HG03558 (cell line): ENCODE results near the gene GSTCD.
"Not testable (repeated sequence)": the region's sequence is repeated elsewhere in the genome, so short reads cannot be mapped to it uniquely, and the experiment has no call there.

ENCODE experiments used
- ATAC-seq: cut with Tn5 transposase; IDR thresholded peaks from one replicate; pipeline ENCODE4 v1.9.1; 2021; ENCODE audit warnings: moderate number of reproducible peaks; ENCODE audit not compliant: unreplicated experiment; ENCODE audit errors: extremely low read depth

GSTCD gene

GRCh38 chr4:105708181-105709080 lies at the start of gene GSTCD, which contains the start of gene INTS12:
Gene GSTCD (plus strand): TSS chr4:105708784. CDS start chr4:105717614, 8,830 bp downstream.
Gene INTS12 (minus strand): TSS chr4:105708689. CDS start chr4:105700005, 8,684 bp downstream.
- ATAC-seq = peak; percentile 56

- no peak for ATAC-seq
Measured at GRCh38 chr4:105659190-105659589, 49.4 kb upstream of the GSTCD start.

DNA sequence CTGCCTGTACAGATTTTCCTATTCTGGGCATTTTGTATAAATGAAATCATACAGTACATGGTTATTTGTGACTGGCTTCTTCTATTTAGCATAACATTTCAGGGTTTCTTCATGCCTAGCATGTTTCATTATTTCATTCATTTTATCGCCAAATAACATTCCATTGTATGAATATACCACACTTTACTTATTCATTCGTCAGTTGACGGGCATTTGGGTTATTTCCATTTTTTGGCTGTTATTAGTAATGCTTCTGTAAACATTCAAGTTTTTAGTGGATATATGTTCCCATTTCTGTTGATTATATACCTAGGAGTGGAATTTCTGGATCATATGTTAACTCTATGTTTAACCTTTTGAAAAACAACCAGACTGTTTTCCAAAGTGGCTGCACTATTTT lies 47.6 kb upstream of the GSTCD start:
- ATAC-seq = no peak

DNA sequence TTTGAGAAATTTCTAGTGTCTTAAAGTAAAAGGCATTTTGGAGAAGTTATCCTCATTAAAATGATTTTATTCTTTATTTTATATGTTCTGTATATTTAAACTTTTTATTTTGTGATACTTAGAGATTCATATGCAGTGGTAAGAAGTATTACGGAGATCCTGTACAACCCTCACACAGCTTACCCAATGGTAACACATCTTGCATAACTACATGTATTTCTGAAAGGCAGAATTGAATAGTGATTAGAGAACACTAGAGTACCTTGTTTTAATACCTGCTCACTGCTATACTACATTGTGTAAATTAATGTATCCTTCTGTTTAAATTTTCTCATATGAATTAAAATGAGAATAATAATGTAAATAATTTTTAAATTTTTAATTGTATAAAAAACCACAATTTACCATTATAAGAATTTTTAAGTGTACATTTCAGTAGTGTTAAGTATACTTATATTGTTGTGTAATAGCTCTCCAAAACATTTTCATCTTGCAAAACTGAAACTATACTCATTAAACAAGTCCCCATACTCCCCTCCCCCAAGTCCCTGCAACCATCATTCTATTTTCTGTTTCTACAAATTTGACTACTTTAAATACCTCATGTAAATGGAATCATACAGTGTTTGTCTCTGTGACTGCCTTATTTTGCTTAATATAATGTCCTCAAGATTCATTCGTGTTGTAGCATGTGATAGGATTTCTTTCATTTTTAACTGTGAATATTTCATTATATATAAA lies 45.5 kb upstream of the GSTCD start:
- ATAC-seq = no peak

DNA sequence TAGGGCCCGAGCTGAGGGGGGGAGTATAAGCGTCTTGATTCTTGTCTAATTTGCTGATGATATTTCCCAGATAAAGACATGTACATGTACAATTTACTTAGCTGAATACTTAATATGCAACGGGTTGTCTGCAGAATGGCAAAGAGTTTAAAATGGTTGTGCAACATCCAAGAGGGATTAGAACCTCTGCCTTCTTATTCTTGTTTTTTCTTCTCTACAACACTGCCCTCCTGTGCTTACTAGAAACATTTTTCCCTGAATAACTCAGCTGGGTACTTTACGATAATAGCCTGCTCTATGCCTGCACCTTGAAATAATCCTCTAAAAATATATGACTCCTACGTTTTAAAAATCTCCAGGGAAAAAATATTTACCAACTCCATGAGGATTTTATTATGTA lies 41.9 kb upstream of the GSTCD start:
- no peak for ATAC-seq

GRCh38 chr4:105670684-105671083 lies 37.9 kb upstream of the GSTCD start:
- ATAC-seq = no peak

- ATAC-seq = no peak
Measured at GRCh38 chr4:105671301-105671700, 37.3 kb upstream of the GSTCD start.

- ATAC-seq = no peak
Measured at GRCh38 chr4:105674011-105674410, 34.6 kb upstream of the GSTCD start.

DNA sequence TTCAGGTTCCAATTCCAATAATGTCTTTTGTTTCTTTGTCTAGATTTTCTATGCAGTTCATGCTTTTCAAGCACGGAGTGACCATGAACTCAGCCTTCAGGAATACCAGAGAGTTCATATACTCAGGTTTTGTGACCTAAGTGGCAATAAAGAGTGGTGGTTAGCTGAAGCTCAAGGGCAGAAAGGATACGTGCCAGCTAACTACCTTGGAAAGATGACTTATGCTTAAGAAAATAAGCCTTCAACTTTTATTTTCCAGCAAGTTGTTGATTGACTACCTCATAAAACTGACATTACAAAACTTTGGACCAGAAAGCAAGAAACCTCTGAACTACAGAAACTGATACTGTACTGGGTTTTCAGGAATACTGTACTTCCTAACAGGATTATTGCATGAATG lies 30.9 kb upstream of the GSTCD start:
- no peak for ATAC-seq

GRCh38 chr4:105679186-105679585 lies 29.4 kb upstream of the GSTCD start:
- no peak for ATAC-seq

DNA sequence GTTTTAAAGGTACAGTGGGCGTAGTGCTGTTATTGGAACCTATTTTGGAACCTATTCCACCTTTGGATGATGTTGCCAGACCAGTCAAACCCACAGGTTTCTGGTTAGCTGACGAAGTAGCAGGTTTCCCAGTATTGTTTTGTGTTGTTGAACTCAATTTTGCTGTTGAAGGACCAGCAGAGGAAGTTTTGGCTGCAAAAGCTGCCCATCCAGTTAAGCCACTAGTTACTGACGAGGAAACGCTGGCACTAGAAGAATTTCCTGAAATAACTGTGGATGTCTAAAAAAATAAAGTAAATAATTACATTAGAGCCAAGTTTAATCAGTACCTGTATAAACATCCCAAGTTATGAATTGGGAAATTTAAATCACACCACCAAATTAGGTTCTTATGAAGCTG lies 25.5 kb upstream of the GSTCD start:
- ATAC-seq = no peak

DNA sequence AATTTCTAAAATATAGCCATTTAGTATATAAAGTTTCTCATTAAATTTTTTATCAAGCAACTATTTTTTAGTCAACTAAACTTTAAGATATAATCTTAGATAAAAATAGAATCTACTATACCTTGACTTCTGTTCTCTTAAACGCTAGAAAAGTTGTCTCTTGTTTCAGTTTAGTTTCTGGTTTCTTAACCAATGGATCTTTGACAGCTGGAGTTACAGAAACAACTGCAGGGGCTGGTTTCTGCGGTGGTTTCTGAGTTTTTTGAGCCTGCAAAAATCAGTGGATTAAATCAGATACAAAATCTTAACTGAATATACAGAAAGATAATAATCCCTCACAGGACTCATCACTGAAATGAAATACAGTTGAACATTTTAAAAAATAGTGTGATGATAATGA lies 22.0 kb upstream of the GSTCD start:
- ATAC-seq = no peak

GRCh38 chr4:105694812-105695211 lies 13.8 kb upstream of the GSTCD start:
- ATAC-seq = not testable (repeated sequence)

DNA sequence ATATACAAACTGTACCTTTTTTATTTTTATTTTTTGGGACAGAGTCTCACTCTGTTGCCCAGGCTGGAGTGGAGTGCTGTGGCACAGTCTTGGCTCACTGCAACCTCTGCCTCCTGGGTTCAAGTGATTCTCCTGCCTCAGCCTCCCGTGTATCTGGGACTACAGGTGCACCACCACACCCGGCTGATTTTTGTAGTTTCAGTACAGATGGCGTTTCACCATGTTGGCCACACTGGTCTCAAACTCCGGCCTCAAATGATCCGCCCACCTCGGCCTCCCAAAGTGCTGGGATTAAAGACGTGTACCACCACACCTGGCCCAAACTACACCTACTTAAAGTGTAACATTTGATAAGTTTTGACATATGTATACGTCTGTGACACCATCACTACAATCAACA lies 12.8 kb upstream of the GSTCD start:
- ATAC-seq = not testable (repeated sequence)

- no peak for ATAC-seq
Measured at GRCh38 chr4:105698607-105699006, 10.0 kb upstream of the GSTCD start.

GRCh38 chr4:105707782-105708180 lies 803 bp upstream of the GSTCD start:
- no peak for ATAC-seq

- peak; percentile 16 for ATAC-seq
Measured at GRCh38 chr4:105709081-105709450, 482 bp downstream of the GSTCD start.

DNA sequence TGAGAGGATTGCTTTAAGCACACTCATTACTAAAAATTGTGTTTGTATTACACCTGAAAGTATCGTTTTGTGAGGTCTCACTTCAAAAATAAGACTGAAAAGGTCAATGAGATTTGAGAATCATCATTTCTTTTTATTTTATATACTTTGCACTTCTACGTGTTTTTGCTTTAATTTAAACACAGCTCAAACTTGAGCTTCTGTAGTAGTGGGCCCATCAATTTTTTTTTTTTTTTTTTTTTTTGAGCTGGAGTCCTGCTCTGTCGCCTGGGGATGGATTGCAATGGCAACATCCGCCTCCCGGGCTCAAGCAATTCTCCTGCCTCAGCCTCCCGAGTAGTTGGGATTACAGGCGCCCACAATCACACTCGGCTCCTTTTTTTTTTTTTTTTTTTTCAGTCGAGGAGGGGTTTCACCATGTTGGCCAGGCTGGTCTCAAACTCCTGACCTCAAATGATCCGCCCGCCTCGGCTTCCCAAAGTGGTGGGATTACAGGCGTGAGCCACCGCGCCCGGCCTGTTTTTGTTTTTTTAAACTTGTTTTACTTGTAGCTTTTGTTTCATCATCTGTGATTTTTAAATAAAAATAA lies 1.5 kb downstream of the GSTCD start:
- ATAC-seq = no peak

DNA sequence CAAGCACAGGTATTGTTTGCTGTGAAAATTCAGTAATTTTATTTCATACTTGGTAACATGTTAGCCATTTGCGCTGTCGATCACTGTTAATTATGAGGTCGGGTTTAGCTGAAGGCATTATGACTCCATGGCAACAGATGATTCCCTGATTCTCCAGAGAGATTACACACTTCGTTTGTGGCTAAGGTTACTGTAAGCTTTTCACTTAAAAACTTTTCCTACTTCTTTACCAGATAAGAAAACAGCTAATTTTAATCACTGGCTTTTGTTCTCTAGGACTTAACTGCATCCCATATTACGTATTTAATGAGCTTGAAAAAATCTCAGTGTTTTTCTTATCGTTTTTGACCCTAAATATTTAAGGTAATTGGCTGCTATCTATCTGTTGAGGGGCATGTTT lies 2.1 kb downstream of the GSTCD start:
- no peak for ATAC-seq

DNA sequence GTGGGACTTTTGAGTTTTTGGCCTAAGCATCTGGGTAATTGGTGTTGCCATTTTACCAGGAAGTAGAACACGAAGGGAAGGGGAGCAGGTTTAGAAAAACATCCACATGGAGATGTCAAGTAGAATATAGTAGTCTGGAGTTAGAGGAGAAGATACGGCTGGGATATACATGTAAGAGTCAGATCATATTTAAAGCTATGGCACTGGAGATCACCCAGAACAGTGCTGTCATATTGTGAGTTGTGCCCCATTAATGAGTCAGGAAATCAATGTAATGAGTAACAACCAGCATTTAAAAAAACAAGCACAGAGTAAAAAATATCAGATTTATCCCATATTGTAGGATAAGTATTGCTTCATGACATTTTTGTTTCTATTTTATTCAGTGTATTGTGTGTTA lies 4.2 kb downstream of the GSTCD start:
- ATAC-seq = no peak

GRCh38 chr4:105714071-105714521 lies 5.5 kb downstream of the GSTCD start:
- peak; percentile 35 for ATAC-seq
